Measurements from ENCODE around the gene ISL2. TPM values are rescaled to one million over a fixed set of nuclear protein-coding genes. Genes with fewer than 3 reads are reported as not detected.
A peak's percentile ranks its signal among the peaks of the same experiment; 100 is the strongest.

Gene ISL2
- total and polyA plus RNA-seq, 5 donors: 0.05 TPM; not detected in 4

DNA sequence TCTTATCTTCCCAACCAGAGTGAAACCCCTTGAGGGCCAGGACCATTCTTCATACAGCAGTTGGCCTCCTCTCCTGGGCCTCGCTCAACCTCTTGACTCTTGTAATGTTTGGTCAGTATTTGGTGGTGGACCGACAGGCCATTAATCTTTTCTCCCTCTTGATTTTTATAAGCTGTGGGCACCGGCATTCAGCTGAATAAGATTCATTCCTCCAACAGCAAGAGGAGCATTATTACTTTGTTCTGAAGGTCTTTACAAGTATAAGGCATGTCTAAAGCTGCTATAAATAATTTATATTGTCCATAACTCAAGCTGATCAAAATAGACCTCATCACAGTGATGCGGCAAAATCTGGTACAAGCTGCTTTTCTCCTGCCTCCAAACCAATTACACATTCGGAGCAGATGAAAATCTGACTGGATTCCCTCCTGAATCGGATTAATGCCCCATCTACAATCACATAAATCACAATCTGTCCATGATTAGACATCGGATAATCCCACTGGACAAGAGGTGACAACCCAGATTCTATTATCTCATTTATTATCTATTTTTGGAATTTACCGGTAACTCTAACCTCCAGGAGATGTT lies 8.4 kb upstream of the ISL2 start:
- 86% methylated on average over 8 of the region's 8 CpGs for WGBS
- ATAC-seq (no peak), DNase-seq (no peak)
- intact Hi-C loops (cut with DNase I): loop anchor here in 1 of 4 donors (5.0 kb wide), 1 partner anchor 141 kb away; no protein-coding TSS in a partner anchor
- Histone ChIP-seq H3K27me3 (ENCODE audit: control insufficient read depth, insufficient read depth) (no peaks in the 10 kb centered on the region), H3K4me1 (ENCODE audit: control insufficient read depth, insufficient read depth, low read length) (no peaks in the 10 kb centered on the region), H3K4me3 (ENCODE audit: low read length) (no peak overlapping the region), H3K27ac (ENCODE audit: low read length) (no peak overlapping the region), H3K9me3 (ENCODE audit: control insufficient read depth, low read length) (no peaks in the 10 kb centered on the region)

DNA sequence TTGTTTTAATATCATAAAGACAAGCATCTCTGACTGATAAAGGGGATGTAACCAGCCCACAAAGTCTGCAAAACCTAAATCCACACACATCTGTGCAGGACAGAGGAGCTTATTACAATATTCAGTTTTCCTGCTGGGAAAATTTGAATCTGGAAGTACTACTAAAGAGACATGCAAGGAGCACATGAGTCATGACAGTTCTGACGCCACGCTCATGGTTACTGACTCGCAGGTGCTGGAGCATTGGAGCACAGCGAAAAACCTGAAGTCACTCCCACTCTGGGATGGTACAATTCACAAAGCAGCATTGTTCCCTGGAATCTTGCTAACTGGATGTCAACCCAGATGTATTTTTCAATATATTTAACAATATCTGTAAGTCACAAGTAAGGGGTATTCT lies 7.6 kb upstream of the ISL2 start:
- H3K4me1 ChIP-seq (ENCODE audit: control insufficient read depth, insufficient read depth, low read length): no peaks in the 10 kb centered on the region
- H3K9me3 ChIP-seq (ENCODE audit: control insufficient read depth, low read length): no peaks in the 10 kb centered on the region
- DNase-seq: no peak
- WGBS: 80% methylated on average over 4 of the region's 4 CpGs
- H3K27ac ChIP-seq (ENCODE audit: low read length): no peak overlapping the region
- no peak overlapping the region for H3K4me3 ChIP-seq (ENCODE audit: low read length)
- ATAC-seq: no peak
- no peaks in the 10 kb centered on the region for H3K27me3 ChIP-seq (ENCODE audit: control insufficient read depth, insufficient read depth)
- intact Hi-C loops (cut with DNase I): loop anchor here in 1 of 4 donors (5.0 kb wide), 1 partner anchor 142 kb away; no protein-coding TSS in a partner anchor

DNA sequence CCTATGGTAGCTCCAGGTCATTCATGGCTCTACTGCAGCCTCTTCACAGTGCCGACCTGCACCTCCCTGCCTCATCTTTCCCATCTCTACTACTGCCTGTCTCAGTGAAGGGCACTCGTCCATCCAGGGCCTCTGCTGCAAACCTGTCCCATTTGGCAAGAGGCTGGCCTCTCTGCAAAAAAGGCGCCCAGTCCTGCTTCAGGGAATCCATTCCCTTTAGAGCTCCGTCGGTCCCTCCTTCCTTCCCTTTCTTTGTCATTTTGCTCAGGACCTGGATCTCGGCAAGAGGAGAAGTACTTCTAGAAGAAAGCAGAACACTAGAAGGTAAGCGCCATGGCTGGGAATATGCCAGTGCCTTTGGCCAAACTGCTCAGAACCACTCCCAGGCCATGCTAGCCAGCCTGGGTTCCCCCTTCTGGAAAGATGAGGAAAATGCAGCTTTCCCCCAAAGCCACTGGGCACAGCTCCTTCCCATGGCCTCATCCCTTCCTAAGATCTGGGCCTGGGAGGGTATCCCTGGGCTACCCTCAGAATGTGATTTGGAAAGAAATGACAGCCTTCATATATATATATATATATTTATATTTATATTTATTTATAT lies 6.4 kb upstream of the ISL2 start:
- intact Hi-C loops (cut with DNase I): loop anchor here in 2 of 4 donors (5.0 to 10.0 kb wide), 2 partner anchors 95 to 143 kb away; no protein-coding TSS in a partner anchor
- whole genome bisulfite sequencing: 66% methylated on average over 7 of the region's 7 CpGs
- H3K4me3 ChIP-seq (ENCODE audit: low read length): no peak overlapping the region
- ATAC-seq: peak; percentile 80 to 85
- H3K27ac ChIP-seq (ENCODE audit: low read length): no peak overlapping the region
- peak; percentile 62 to 80 (median 75) for DNase-seq
- no peaks in the 10 kb centered on the region for H3K9me3 ChIP-seq (ENCODE audit: control insufficient read depth, low read length)
- peaks cover 2% of the 10 kb centered on the region for H3K4me1 ChIP-seq (ENCODE audit: control insufficient read depth, insufficient read depth, low read length)
- H3K27me3 ChIP-seq (ENCODE audit: control insufficient read depth, insufficient read depth): no peaks in the 10 kb centered on the region

DNA sequence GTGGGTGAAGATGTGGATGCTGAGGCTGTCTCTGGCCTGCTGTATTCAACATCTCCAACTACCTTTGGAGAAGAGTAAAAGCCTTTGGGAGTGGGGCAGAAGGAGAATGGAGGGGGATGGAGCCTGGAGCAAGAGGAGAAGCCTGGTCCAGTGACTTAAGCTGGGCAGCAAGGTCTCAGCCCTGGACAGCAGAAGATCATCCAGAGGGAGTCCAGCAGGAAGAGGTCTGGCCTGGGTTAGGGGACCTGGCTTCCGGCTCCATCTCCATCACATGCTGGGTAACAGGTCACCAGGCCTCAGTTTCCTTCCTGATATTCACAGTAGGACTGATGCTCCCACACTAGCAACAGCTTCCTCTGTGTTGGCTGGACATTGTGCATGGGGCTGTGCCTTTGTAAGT lies 3.8 kb upstream of the ISL2 start:
- Histone ChIP-seq H3K9me3 (ENCODE audit: control insufficient read depth, low read length) (no peaks in the 10 kb centered on the region), H3K4me1 (ENCODE audit: control insufficient read depth, insufficient read depth, low read length) (peaks cover 2% of the 10 kb centered on the region), H3K4me3 (ENCODE audit: low read length) (no peak overlapping the region), H3K27me3 (ENCODE audit: control insufficient read depth, insufficient read depth) (no peaks in the 10 kb centered on the region), H3K27ac (ENCODE audit: low read length) (no peak overlapping the region)
- ATAC-seq (no peak), DNase-seq (no peak)
- intact Hi-C loops (cut with DNase I): loop anchor here in 2 of 4 donors (5.0 to 10.0 kb wide), 2 partner anchors 98 to 145 kb away; no protein-coding TSS in a partner anchor
- WGBS: 84% methylated on average over 1 of the region's 1 CpG

DNA sequence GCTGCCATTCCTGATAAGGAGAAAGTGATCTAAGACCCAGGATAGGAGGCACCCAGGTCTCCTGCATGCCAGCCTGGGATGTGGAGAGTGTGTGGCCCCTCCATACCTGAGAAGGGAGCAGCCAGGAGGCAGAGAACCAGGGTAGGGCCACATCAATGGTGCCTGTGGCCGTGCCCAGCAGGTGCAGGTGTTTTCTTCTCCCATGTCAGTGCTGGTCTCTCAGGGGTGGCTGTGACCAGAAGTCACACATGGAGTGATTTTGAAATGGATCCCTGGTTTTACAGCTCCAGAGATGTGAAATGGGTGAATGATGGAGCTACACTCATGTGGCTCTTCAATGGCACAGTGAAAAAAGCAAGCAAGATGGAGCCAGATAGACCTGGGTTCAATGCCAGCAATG lies 3.3 kb upstream of the ISL2 start:
- intact Hi-C loops (cut with DNase I): loop anchor here in 2 of 4 donors (5.0 to 10.0 kb wide), 2 partner anchors 99 to 146 kb away; no protein-coding TSS in a partner anchor

DNA sequence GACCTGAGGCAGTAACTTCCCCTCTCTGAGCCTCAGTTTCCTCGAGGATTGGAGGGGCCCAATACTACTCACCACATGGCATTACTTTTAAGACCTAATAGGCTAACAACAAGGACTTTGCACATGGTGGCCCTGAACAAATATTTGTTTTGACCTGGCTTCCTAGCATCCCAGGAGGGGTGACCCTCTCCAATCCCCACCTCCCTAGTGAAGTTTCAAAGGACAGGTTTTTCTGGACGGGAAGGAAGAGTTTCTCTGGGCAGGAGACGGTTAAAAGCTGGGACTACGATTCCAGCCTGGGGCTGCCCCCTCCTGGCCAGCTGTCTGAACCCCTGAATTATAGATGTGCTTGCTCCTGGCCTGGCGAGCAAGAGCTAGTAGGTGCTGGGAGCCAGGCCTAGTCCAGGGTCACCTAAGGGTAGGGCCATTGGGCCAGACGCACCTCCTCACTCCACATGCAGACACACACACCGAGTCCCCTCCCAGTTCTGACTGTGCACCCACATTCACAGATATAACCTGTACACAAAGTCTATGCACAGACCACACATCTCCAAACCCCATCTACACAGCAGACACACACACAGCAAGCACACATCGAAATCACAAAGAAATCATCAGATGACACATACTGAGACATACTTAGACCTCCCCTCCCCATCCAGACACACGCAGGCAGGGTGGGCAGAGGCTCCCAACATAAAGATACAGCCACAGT lies 2.7 kb upstream of the ISL2 start:
- WGBS: 48% methylated on average over 9 of the region's 9 CpGs
- Histone ChIP-seq H3K27ac (ENCODE audit: low read length) (no peak overlapping the region), H3K4me1 (ENCODE audit: control insufficient read depth, insufficient read depth, low read length) (peaks cover 2% of the 10 kb centered on the region), H3K27me3 (ENCODE audit: control insufficient read depth, insufficient read depth) (no peaks in the 10 kb centered on the region), H3K4me3 (ENCODE audit: low read length) (no peak overlapping the region), H3K9me3 (ENCODE audit: control insufficient read depth, low read length) (no peaks in the 10 kb centered on the region)
- peak in 1 of 2 donors; percentile 21 for ATAC-seq
- intact Hi-C loops (cut with DNase I): loop anchor here in 2 of 4 donors (5.0 to 10.0 kb wide), 2 partner anchors 99 to 147 kb away; no protein-coding TSS in a partner anchor
- DNase-seq: no peak

More for the DNA sequence above, 3.3 kb upstream of the ISL2 start:
- H3K27ac ChIP-seq (ENCODE audit: low read length): no peak overlapping the region
- no peak overlapping the region for H3K4me3 ChIP-seq (ENCODE audit: low read length)
- H3K4me1 ChIP-seq (ENCODE audit: control insufficient read depth, insufficient read depth, low read length): peaks cover 2% of the 10 kb centered on the region
- no peaks in the 10 kb centered on the region for H3K27me3 ChIP-seq (ENCODE audit: control insufficient read depth, insufficient read depth)
- no peak for DNase-seq
- H3K9me3 ChIP-seq (ENCODE audit: control insufficient read depth, low read length): no peaks in the 10 kb centered on the region
- no peak for ATAC-seq
- 95% methylated on average over 1 of the region's 1 CpG for WGBS

DNA sequence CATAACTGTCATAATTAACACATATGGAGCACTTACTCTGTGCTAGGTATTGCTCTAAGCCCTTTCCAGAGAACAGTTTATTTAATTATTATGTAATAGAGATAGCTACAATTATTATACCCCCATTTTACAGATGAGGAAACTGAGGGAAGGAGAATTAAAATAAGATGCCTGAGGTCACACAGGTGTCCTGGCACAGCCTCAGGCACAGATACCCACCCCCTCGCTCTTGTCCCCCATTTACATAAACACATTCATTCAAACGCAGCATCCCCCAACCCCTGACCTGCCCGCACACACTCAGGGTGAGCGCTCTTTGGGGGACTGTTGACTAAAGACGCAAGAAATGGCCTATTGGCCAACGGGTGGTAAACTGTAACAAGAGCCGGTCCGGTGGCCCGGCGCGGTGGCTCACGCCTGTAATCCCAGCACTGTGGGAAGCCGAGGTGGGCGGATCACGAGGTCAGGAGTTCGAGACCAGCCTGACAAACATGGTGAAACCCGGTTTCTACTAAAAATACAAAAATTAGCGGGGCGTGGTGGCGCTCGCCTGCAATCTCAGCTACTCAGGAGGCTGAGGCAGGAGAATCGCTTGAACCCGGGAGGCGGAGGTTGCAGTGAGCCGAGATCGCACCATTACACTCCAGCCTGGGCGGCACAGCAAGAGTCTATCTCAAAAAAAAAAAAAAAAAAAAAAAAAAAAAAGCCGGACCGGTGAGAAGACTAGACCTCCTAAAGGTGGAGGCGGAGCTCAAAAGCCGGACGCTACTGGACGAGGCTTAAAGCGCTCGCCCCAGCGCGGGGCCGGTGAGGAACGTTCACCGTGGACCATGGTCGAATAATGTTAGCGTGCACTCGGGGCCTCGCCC lies 1.9 kb upstream of the ISL2 start:
- no peak overlapping the region for H3K27ac ChIP-seq (ENCODE audit: low read length)
- WGBS: 17% methylated on average over 44 of the region's 44 CpGs
- H3K4me1 ChIP-seq (ENCODE audit: control insufficient read depth, insufficient read depth, low read length): peaks cover 2% of the 10 kb centered on the region
- no peaks in the 10 kb centered on the region for H3K9me3 ChIP-seq (ENCODE audit: control insufficient read depth, low read length)
- no peak for DNase-seq
- H3K27me3 ChIP-seq (ENCODE audit: control insufficient read depth, insufficient read depth): no peaks in the 10 kb centered on the region
- intact Hi-C loops (cut with DNase I): loop anchor here in 2 of 4 donors (5.0 to 10.0 kb wide), 2 partner anchors 100 to 147 kb away; no protein-coding TSS in a partner anchor
- ATAC-seq: no peak
- H3K4me3 ChIP-seq (ENCODE audit: low read length): no peak overlapping the region

DNA sequence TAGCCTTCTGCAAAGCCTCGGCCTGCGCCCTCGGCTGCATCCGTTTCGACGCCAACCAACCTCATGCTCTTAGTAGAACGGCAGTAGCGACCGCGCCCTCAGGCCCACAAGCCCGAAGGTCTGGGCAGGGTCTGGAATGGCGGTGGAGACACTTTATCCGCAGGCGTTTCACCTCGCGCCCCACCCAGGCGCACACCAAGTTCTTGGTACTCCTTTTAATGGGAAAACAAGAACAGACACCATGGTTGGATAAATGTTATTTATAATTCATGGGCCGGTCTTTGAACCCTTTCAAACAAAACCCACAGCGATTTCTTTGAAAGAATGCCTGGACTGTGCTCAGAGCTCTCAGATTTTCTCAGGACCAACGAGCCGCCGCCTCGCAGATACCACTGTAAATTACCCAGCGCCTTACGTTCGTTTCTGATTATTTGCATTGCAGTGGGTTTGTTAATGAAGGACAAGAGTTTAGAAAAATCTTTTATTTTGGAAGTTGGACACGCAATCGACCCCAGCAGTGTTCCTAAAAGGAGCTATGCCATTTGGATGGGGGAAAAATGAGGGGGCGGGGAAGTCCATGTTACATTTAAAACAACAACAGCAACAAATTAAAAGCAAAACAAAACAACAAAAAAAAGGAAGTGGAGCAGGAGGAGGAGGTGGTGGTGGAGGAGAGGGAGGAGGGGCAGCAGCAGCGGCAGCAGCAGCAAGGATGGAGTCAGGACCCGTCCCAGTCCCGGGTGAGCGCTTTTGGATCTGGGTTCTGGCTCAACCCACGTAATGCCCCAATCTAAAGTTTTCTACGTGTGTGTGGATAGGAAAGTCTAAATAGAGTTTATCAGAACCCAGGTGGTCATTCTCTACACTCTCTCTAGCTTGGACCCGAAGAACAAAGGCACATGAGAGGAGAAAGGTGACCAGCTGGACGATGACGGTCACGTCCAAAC lies 993 bp upstream of the ISL2 start:
- H3K4me3 ChIP-seq (ENCODE audit: low read length): no peak overlapping the region
- H3K9me3 ChIP-seq (ENCODE audit: control insufficient read depth, low read length): no peaks in the 10 kb centered on the region
- ATAC-seq: no peak
- H3K27ac ChIP-seq (ENCODE audit: low read length): no peak overlapping the region
- H3K27me3 ChIP-seq (ENCODE audit: control insufficient read depth, insufficient read depth): no peaks in the 10 kb centered on the region
- intact Hi-C loops (cut with DNase I): loop anchor here in 1 of 4 donors (10.0 kb wide), 1 partner anchor 101 kb away; no protein-coding TSS in a partner anchor
- peaks cover 3% of the 10 kb centered on the region for H3K4me1 ChIP-seq (ENCODE audit: control insufficient read depth, insufficient read depth, low read length)
- 8% methylated on average over 39 of the region's 39 CpGs for WGBS
- no peak for DNase-seq

DNA sequence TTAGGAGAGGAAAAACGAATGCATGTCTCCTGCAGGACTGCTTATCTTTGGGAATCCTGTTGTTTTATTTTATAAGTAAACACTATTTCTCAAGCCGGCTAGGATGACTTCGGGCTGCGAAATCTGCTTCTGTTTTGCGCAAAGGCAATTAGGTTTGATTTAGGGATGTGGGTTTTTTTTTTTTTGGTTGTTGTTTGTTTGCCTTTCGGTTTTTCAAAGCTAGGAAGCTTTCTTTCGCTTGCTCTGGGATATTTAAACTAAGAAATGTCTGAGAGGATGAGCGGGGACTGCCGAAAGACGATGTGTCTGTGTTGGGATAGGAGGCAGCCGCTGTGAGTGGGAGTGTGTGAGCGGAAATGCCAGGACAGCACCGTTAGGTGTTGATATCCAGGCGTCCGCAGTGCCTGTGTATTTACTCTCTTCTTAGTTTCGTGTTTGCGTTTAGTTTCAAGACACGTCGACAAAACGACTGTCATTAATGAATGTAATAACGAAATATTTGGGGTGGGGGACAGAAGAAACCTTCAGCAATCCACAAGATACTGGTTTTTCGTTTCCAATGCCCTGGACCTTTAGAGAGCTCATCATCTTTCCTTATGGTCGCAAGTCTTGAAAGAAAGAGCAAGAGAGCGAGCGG lies 604 bp downstream of the ISL2 start:
- no peak for DNase-seq
- no peak overlapping the region for H3K27ac ChIP-seq (ENCODE audit: low read length)
- H3K27me3 ChIP-seq (ENCODE audit: control insufficient read depth, insufficient read depth): no peaks in the 10 kb centered on the region
- peaks cover 7% of the 10 kb centered on the region for H3K4me1 ChIP-seq (ENCODE audit: control insufficient read depth, insufficient read depth, low read length)
- intact Hi-C loops (cut with DNase I): loop anchor here in 1 of 4 donors (10.0 kb wide), 1 partner anchor 102 kb away; no protein-coding TSS in a partner anchor
- no peak for ATAC-seq
- 7% methylated on average over 25 of the region's 25 CpGs for WGBS
- no peak overlapping the region for H3K4me3 ChIP-seq (ENCODE audit: low read length)
- no peaks in the 10 kb centered on the region for H3K9me3 ChIP-seq (ENCODE audit: control insufficient read depth, low read length)

Measured in right cardiac atrium (tissue), 5 donors.